GM04503 (cell line): ENCODE results near the gene ZNF385B.

Source experiments
- DNase-seq: peaks from one replicate; pipeline ENCODE4 v3.0.0-alpha.2; 2012; ENCODE audit warnings: low read depth

ZNF385B gene

GRCh38 chr2:179856205-179856604, 5.2 kb downstream of the ZNF385B start:
- no peak for DNase-seq

- no peak for DNase-seq
These were observed 5.7 kb downstream of the ZNF385B start for GRCh38 chr2:179855673-179856072.

- DNase-seq, result no peak
These were observed 6.5 kb downstream of the ZNF385B start for GRCh38 chr2:179854891-179855290.

GRCh38 chr2:179853108-179853507, 8.3 kb downstream of the ZNF385B start:
- DNase-seq, result no peak

- peak; percentile 18 for DNase-seq
These were observed 11.2 kb downstream of the ZNF385B start for GRCh38 chr2:179850188-179850587.

GRCh38 chr2:179849719-179850118, 11.7 kb downstream of the ZNF385B start:
- DNase-seq, result no peak

GRCh38 chr2:179843541-179843940, 17.9 kb downstream of the ZNF385B start:
- no peak for DNase-seq

GRCh38 chr2:179842498-179843153, 18.8 kb downstream of the ZNF385B start:
- no peak for DNase-seq

- DNase-seq, result no peak
These were observed 20.6 kb downstream of the ZNF385B start for GRCh38 chr2:179840840-179841239.

- DNase-seq, result peak; percentile 11
These were observed 24.0 kb downstream of the ZNF385B start for GRCh38 chr2:179837408-179837807.

- DNase-seq, result no peak
These were observed 31.2 kb downstream of the ZNF385B start for GRCh38 chr2:179830043-179830787.

- DNase-seq, result no peak
These were observed 35.1 kb downstream of the ZNF385B start for GRCh38 chr2:179826297-179826696.

GRCh38 chr2:179825494-179825893, 35.9 kb downstream of the ZNF385B start:
- DNase-seq, result no peak

- DNase-seq, result no peak
These were observed 36.5 kb downstream of the ZNF385B start for GRCh38 chr2:179824961-179825360.

GRCh38 chr2:179822540-179822939, 38.9 kb downstream of the ZNF385B start:
- DNase-seq, result no peak

- DNase-seq, result no peak
These were observed 42.9 kb downstream of the ZNF385B start for GRCh38 chr2:179818546-179818945.

GRCh38 chr2:179817181-179817841, 44.1 kb downstream of the ZNF385B start:
- no peak for DNase-seq

- DNase-seq, result no peak
These were observed 47.4 kb downstream of the ZNF385B start for GRCh38 chr2:179814050-179814449.

- DNase-seq, result no peak
These were observed 48.9 kb downstream of the ZNF385B start for GRCh38 chr2:179812501-179812900.

- DNase-seq, result no peak
These were observed 50.4 kb downstream of the ZNF385B start for GRCh38 chr2:179811042-179811441.

- no peak for DNase-seq
These were observed 51.8 kb downstream of the ZNF385B start for GRCh38 chr2:179809606-179810005.

GRCh38 chr2:179805001-179805400, 56.4 kb downstream of the ZNF385B start:
- no peak for DNase-seq

GRCh38 chr2:179804206-179804605, 57.2 kb downstream of the ZNF385B start:
- no peak for DNase-seq
